LHCN-M2 (cell line): Measurements from ENCODE around the gene DYSF. TPM values are rescaled to one million over a fixed set of nuclear protein-coding genes. Genes with fewer than 3 reads are reported as not detected.

Experiments
- DNase-seq: peaks from one replicate; pipeline ENCODE4 v3.0.0-alpha.2; 2012; ENCODE audit warnings: low read depth
- total RNA-seq: library from RNA; depleted of rRNA; stranded (reverse); fragments of >200 nt; gene quantifications from 2 replicates; pipeline ENCODE4 v1.2.3, GENCODE V29; 2014

The DYSF gene
- total RNA-seq, 1 experiment from 2014 or later = 59.5 TPM

GRCh38 chr2:71672826-71673795 is 219.8 kb downstream of the DYSF start:
- no peak for DNase-seq

GRCh38 chr2:71674158-71674851 is 220.9 kb downstream of the DYSF start:
- DNase-seq = no peak

- no peak for DNase-seq
Observed at GRCh38 chr2:71675296-71675695, 221.9 kb downstream of the DYSF start.

GRCh38 chr2:71678874-71679273 is 225.5 kb downstream of the DYSF start:
- no peak for DNase-seq

- DNase-seq = no peak
Observed at GRCh38 chr2:71679491-71679890, 226.1 kb downstream of the DYSF start.

- DNase-seq = no peak
Observed at GRCh38 chr2:71680925-71681324, 227.6 kb downstream of the DYSF start.

GRCh38 chr2:71681626-71682025 is 228.3 kb downstream of the DYSF start:
- no peak for DNase-seq

- no peak for DNase-seq
Observed at GRCh38 chr2:71682341-71682740, 229.0 kb downstream of the DYSF start.

GRCh38 chr2:71683070-71683469 is 229.7 kb downstream of the DYSF start:
- no peak for DNase-seq

GRCh38 chr2:71683666-71684065 is 230.3 kb downstream of the DYSF start:
- DNase-seq = no peak

- DNase-seq = no peak
Observed at GRCh38 chr2:71684226-71685072, 231.1 kb downstream of the DYSF start.

- no peak for DNase-seq
Observed at GRCh38 chr2:71685073-71685848, 231.9 kb downstream of the DYSF start.

- no peak for DNase-seq
Observed at GRCh38 chr2:71685941-71686611, 232.7 kb downstream of the DYSF start.

- no peak for DNase-seq
Observed at GRCh38 chr2:71686781-71687180, 233.4 kb downstream of the DYSF start.

- DNase-seq = no peak
Observed at GRCh38 chr2:71687412-71687811, 234.1 kb downstream of the DYSF start.

- no peak for DNase-seq
Observed at GRCh38 chr2:71688530-71688929, 235.2 kb downstream of the DYSF start.

GRCh38 chr2:71689393-71689792 is 236.0 kb downstream of the DYSF start:
- no peak for DNase-seq

- no peak for DNase-seq
Observed at GRCh38 chr2:71689968-71690834, 236.8 kb downstream of the DYSF start.

GRCh38 chr2:71690876-71691475 is 237.6 kb downstream of the DYSF start:
- no peak for DNase-seq
